Fibroblast of lung (primary cell): ENCODE measurements around the gene ECE2.

Source experiments
- CTCF ChIP-seq, 2 donors: IDR thresholded peaks in 1 of 2; conservative IDR thresholded peaks in 1 of 2; 1 replicate in 1 of 2; 2 replicates in 1 of 2; pipeline ENCODE4 v1.5.1; 2011 to 2012; ENCODE audit warnings: low read length in 2 of 2, control low read depth in 1 of 2, inconsistent platforms in 1 of 2, low read depth in 1 of 2, mild to moderate bottlenecking in 1 of 2
- EZH2 ChIP-seq: IDR thresholded peaks from 2 replicates; pipeline ENCODE4 v1.5.1; 2012; ENCODE audit warnings: low read length, control low read depth, mild to moderate bottlenecking; ENCODE audit errors: missing control alignments

- TF ChIP-seq CTCF (conservative IDR thresholded peaks at IDR 0.05 in 1 of 2, IDR thresholded peaks at IDR 0.05 in 1 of 2; ENCODE audit: low read depth in 1 of 2, low read length in 2 of 2) (no peak), EZH2 (no peak)
Measured at GRCh38 chr3:184290331-184290730, 14.5 kb downstream of the ECE2 start.
